Upper lobe of left lung (tissue), 6 donors: ENCODE data around the gene PFN2. TPM values are rescaled to one million over a fixed set of nuclear protein-coding genes. Genes with fewer than 3 reads are reported as not detected.

Experiments used
- ATAC-seq, 2 donors: fragments of 200-7000 bp; cut with Tn5 transposase; one replicate each; pipeline ENCODE4 v1.9.1; 2022; ENCODE audit warnings: mild to moderate bottlenecking in 2 of 2, moderate library complexity in 2 of 2; ENCODE audit not compliant: low FRiP score in 2 of 2
- DNase-seq, 2 donors: peaks; one replicate each; pipeline ENCODE4 v3.0.0-alpha.2; 2019 to 2020
- H3K27ac ChIP-seq, 4 donors: fragments of 200-600 bp; sonication (generic); one replicate each; pipeline ENCODE4 v1.5.1; 2016 to 2019
- H3K27me3 ChIP-seq, 4 donors: fragments of 200-600 bp; sonication (generic); one replicate each; pipeline ENCODE4 v1.5.1; 2017 to 2019
- H3K36me3 ChIP-seq, 4 donors: fragments of 200-600 bp; sonication (generic); one replicate each; pipeline ENCODE4 v1.5.1; 2016 to 2019
- H3K4me1 ChIP-seq, 4 donors: fragments of 200-600 bp; sonication (generic); one replicate each; pipeline ENCODE4 v1.5.1; 2018 to 2019
- H3K4me3 ChIP-seq, 4 donors: fragments of 200-600 bp; sonication (generic); one replicate each; pipeline ENCODE4 v1.5.1; 2017 to 2019; ENCODE audit warnings: mild to moderate bottlenecking in 2 of 4, moderate library complexity in 1 of 4
- H3K9me3 ChIP-seq, 4 donors: fragments of 200-600 bp; sonication (generic); one replicate each; pipeline ENCODE4 v1.5.1; 2018 to 2019
- EP300 ChIP-seq, 4 donors: sonication (generic); formaldehyde crosslinking; IDR thresholded peaks; one replicate each; pipeline ENCODE4 v1.5.1; 2017; ENCODE audit warnings: antibody characterized with exemption in 4 of 4, control low read depth in 2 of 4
- POLR2A ChIP-seq, 4 donors: fragments of 450-650 bp; IDR thresholded peaks; one replicate each; pipeline ENCODE4 v1.5.1; 2016 to 2017; ENCODE audit warnings: antibody characterized with exemption in 4 of 4, mild to moderate bottlenecking in 2 of 4
- POLR2AphosphoS5 ChIP-seq, 2 donors: sonication (generic); formaldehyde crosslinking; IDR thresholded peaks; one replicate each; pipeline ENCODE4 v1.5.1; 2017; ENCODE audit warnings: antibody characterized with exemption in 2 of 2
- WGBS, 2 donors: methylation state at CpG; one replicate each; pipeline ENCODE4 v1.1.5; 2017 to 2018; 5-methylcytosine and 5-hydroxymethylcytosine counted together
- small RNA-seq, 4 donors: library from RNA; depleted of rRNA; stranded (forward); fragments of <200 nt; gene quantifications; one replicate each; pipeline ENCODE3, GENCODE V24; 2016
- total RNA-seq, 6 donors: library from RNA; depleted of rRNA in 4 of 6; stranded (reverse); fragments of >200 nt in 4 of 6; gene quantifications; one replicate each; pipeline versions ENCODE4 v1.1.0 to v1.2.1, GENCODE V29; 2016 to 2021
- TF ChIP-seq, protein P1 (sequence below), 6 experiments: fragments of 450-650 bp in 4 of 6; fragments of 200-600 bp in 2 of 6; sonication (generic) in 2 of 6; IDR thresholded peaks; one replicate each; pipeline ENCODE4 v1.5.1; 2016 to 2019; ENCODE audit warnings: antibody characterized with exemption in 6 of 6
- donor health status: DM: no; HTN: no; CAD: no; lungs with moderate emphysema.
- donor health status: DM: no; HTN: yes; CAD: no; lungs with severe emphysema.

Gene PFN2
- total RNA-seq, 6 donors from 2014 or later = 6.3 to 38.5 (median 16.8) TPM

DNA sequence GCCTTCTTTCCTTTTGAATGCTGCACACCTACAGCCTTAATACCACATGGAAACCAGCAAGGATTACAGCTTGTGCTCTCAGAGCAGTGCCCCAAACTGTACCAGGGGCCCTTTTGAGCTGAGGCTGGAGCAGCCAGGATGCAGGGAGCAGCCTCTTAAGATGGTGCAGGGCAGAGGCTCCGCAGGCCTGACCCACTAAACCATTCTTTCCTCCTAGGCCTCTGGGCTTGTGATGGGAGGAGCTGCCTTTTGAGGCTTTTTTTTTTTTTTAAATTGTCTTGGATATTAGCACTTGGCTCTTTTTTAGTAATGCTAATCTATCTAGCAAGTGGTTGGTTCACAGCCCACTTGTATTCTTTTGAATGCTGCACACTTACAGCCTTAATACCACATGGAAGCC is 37.7 kb downstream of the PFN2 start:
- 89 to 100% methylated on average over 1 of the region's 1 CpG for WGBS, 2 donors
- H3K27me3 ChIP-seq = no peaks in the 10 kb centered on the region
- ATAC-seq (no peak), DNase-seq (no peak)
- H3K36me3 ChIP-seq = peaks cover 0 to 4% (median 3%) of the 10 kb centered on the region in 4 donors
- no peaks in the 10 kb centered on the region for H3K9me3 ChIP-seq
- H3K27ac ChIP-seq = no peak overlapping the region
- peaks cover 5 to 12% (median 8%) of the 10 kb centered on the region in 4 donors for H3K4me1 ChIP-seq
- no peak overlapping the region for H3K4me3 ChIP-seq
- TF ChIP-seq, protein P1, sequence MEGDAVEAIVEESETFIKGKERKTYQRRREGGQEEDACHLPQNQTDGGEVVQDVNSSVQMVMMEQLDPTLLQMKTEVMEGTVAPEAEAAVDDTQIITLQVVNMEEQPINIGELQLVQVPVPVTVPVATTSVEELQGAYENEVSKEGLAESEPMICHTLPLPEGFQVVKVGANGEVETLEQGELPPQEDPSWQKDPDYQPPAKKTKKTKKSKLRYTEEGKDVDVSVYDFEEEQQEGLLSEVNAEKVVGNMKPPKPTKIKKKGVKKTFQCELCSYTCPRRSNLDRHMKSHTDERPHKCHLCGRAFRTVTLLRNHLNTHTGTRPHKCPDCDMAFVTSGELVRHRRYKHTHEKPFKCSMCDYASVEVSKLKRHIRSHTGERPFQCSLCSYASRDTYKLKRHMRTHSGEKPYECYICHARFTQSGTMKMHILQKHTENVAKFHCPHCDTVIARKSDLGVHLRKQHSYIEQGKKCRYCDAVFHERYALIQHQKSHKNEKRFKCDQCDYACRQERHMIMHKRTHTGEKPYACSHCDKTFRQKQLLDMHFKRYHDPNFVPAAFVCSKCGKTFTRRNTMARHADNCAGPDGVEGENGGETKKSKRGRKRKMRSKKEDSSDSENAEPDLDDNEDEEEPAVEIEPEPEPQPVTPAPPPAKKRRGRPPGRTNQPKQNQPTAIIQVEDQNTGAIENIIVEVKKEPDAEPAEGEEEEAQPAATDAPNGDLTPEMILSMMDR (IDR thresholded peaks at IDR 0.05) = no peak
- no peak for TF ChIP-seq POLR2AphosphoS5 (IDR thresholded peaks at IDR 0.05)
- no peak for TF ChIP-seq POLR2A (IDR thresholded peaks at IDR 0.05)
- TF ChIP-seq EP300 (IDR thresholded peaks at IDR 0.05) = no peak

DNA sequence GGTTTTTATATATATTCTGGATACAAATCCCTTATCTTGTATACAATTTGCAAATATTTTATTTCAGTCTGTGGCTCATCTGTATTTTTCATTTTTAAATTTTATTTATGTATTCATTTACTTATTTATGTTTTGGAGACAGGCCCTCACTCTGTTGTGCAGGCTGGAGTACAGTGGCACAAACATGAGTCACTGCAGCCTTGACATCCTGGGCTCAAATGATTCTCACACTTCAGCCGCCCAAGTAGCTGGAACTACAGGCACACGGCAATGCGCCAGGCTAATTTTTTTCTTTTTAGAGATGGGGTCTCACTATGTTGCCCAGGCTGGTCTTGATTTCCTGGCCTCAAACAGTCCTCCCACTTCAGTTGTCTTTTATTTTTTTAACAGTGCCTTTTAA is 50.6 kb downstream of the PFN2 start:
- WGBS, 2 donors = 96 to 98% methylated on average over 3 of the region's 3 CpGs
- Histone ChIP-seq H3K9me3 (no peaks in the 10 kb centered on the region), H3K4me3 (no peak overlapping the region), H3K36me3 (peaks cover 5 to 29% (median 10%) of the 10 kb centered on the region in 4 donors), H3K27ac (no peak overlapping the region), H3K27me3 (no peaks in the 10 kb centered on the region), H3K4me1 (no peaks in the 10 kb centered on the region)
- TF ChIP-seq, protein P1 (IDR thresholded peaks at IDR 0.05) = no peak
- TF ChIP-seq EP300 (IDR thresholded peaks at IDR 0.05) (no peak), POLR2A (IDR thresholded peaks at IDR 0.05) (no peak), POLR2AphosphoS5 (IDR thresholded peaks at IDR 0.05) (no peak)
- ATAC-seq = no peak
- no peak for DNase-seq

DNA sequence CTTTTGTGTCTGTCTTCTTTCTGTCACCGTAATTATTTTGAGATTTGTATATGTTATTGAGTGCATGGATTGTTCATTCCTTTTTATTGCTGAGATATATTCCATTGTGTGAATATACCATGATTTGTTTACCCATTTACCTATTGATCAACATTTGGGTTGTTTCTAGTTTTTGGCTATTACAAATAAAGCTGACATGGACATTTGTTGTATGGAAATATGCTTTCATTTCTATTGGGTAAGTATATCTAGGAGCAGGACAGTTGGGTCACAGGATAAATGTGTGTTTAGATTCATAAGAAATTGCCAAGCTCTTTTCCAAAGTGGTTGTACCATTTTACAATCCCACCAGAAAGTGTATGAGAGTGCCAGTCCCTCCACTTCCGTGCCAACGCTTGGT is 51.2 kb downstream of the PFN2 start:
- ATAC-seq (no peak), DNase-seq (no peak)
- TF ChIP-seq POLR2A (IDR thresholded peaks at IDR 0.05) = no peak
- TF ChIP-seq POLR2AphosphoS5 (IDR thresholded peaks at IDR 0.05) = no peak
- no peak for TF ChIP-seq EP300 (IDR thresholded peaks at IDR 0.05)
- TF ChIP-seq, protein P1 (IDR thresholded peaks at IDR 0.05) = no peak
- Histone ChIP-seq H3K4me3 (no peak overlapping the region), H3K27me3 (no peaks in the 10 kb centered on the region), H3K4me1 (no peaks in the 10 kb centered on the region), H3K36me3 (peaks cover 5 to 29% (median 10%) of the 10 kb centered on the region in 4 donors), H3K27ac (no peak overlapping the region), H3K9me3 (no peaks in the 10 kb centered on the region)
- WGBS, 2 donors = 97 to 98% methylated on average over 3 of the region's 3 CpGs

DNA sequence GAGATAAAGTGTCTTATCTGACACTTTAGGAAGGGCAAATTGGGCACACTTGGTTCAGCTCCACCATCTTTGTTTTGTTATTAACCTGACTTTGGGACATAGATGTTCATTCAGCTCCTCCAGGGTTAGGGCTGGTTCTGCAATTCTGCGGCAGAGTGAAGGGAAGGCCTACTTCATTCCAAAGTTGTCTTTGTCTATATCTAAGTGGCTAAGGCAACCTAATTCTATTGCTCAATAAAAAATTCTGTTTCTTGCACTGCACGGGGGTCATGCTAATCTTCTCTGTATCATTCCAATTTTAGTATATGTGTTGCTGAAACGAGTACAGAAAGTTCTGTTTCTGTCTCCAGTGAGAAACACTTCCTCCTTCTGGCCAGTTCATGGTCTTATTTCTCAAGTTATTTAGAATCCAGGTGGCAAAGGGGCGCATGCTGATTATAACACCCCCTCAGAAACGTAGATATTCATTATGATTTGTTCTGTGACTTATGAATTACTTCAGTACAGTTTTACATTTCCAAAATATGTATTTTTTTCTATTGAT is 53.5 kb downstream of the PFN2 start:
- H3K36me3 ChIP-seq = peaks cover 5 to 35% (median 9%) of the 10 kb centered on the region in 4 donors
- H3K27ac ChIP-seq = no peak overlapping the region
- DNase-seq (no peak), ATAC-seq (peak in 1 of 2 donors; percentile 49)
- no peaks in the 10 kb centered on the region for H3K9me3 ChIP-seq
- no peak overlapping the region for H3K4me3 ChIP-seq
- TF ChIP-seq, protein P1 (IDR thresholded peaks at IDR 0.05) = no peak
- no peak for TF ChIP-seq POLR2AphosphoS5 (IDR thresholded peaks at IDR 0.05)
- no peak for TF ChIP-seq POLR2A (IDR thresholded peaks at IDR 0.05)
- TF ChIP-seq EP300 (IDR thresholded peaks at IDR 0.05) = no peak
- no peaks in the 10 kb centered on the region for H3K4me1 ChIP-seq
- H3K27me3 ChIP-seq = no peaks in the 10 kb centered on the region
- 68 to 78% methylated on average over 5 of the region's 5 CpGs for WGBS, 2 donors

Small RNA genes lying within 50 kb of the gene (small RNA-seq; reads per million reads assigned to genes)
- 0 reads per million in 4 donors for gene RNU6-720P

Other genes starting within 250 kb of the PFN2 start
- gene COMMD2, start 218.4 kb downstream of the PFN2 start, total RNA-seq = 10 to 100 TPM; 11.5 to 44.0 (median 39.4) TPM
- 10 to 100 TPM in 1 of 6 donors, 1 to 10 TPM in 4, not detected in 1; 1.4 to 24.5 (median 3.1) TPM for gene ANKUB1, start 178.3 kb downstream of the PFN2 start, total RNA-seq
- gene RNF13, start 157.7 kb downstream of the PFN2 start, total RNA-seq = 100 to 1,000 TPM in 3 of 6 donors, 10 to 100 TPM in 3; 50.2 to 136 (median 101) TPM